A673 (cell line): ENCODE results near the gene CCN6. TPM values are rescaled to one million over a fixed set of nuclear protein-coding genes. Genes with fewer than 3 reads are reported as not detected.

Source experiments
- BruUV-seq: library from RNA; stranded (reverse); fragments of 400-500 nt; replicated peaks from 2 replicates; lab custom pipeline; 2021; lab: Mats Ljungman, UMichigan
- CTCF ChIA-PET: fragments of 300-600 bp; sonication (Branson Sonifier 250); formaldehyde crosslinking; loops from one replicate; lab custom pipeline; 2022; ENCODE audit warnings: antibody characterized with exemption; lab: Charles Lee
- POLR2A ChIA-PET: fragments of 300-600 bp; sonication (Branson Sonifier 250); formaldehyde crosslinking; loops from one replicate; lab custom pipeline; 2022; ENCODE audit warnings: antibody characterized with exemption; ENCODE audit not compliant: low non-redundant PET; lab: Charles Lee
- DNase-seq: peaks from one replicate; pipeline ENCODE4 v3.0.0-alpha.2; 2015; ENCODE audit warnings: low spot score
- H3K27ac ChIP-seq: fragments of 200-600 bp; sonication (generic); 2 replicates; pipeline ENCODE4 v1.5.1; 2016; ENCODE audit warnings: mixed run types, low read depth, mild to moderate bottlenecking, mixed read lengths, antibody characterized with exemption, low read length; ENCODE audit not compliant: poor library complexity, severe bottlenecking
- H3K27me3 ChIP-seq: fragments of 200-600 bp; sonication (generic); replicated peaks from 2 replicates; pipeline ENCODE4 v1.6.1; 2017; ENCODE audit warnings: mixed run types, low read depth, mild to moderate bottlenecking, mixed read lengths, antibody characterized with exemption, low read length; ENCODE audit not compliant: insufficient read depth, poor library complexity
- H3K36me3 ChIP-seq: fragments of 200-600 bp; sonication (generic); 2 replicates; pipeline ENCODE4 v1.6.1; 2016; ENCODE audit warnings: mixed run types, mild to moderate bottlenecking, mixed read lengths, antibody characterized with exemption, low read length; ENCODE audit not compliant: insufficient read depth, poor library complexity, severe bottlenecking
- H3K4me1 ChIP-seq: fragments of 200-600 bp; sonication (generic); 2 replicates; pipeline ENCODE4 v1.6.1; 2017; ENCODE audit warnings: mixed run types, mild to moderate bottlenecking, mixed read lengths, antibody characterized with exemption, low read length; ENCODE audit not compliant: insufficient read depth, poor library complexity, severe bottlenecking
- H3K4me3 ChIP-seq: fragments of 200-600 bp; sonication (generic); 2 replicates; pipeline ENCODE4 v1.5.1; 2016; ENCODE audit warnings: low read depth, mixed run types, mild to moderate bottlenecking, mixed read lengths, low read length; ENCODE audit not compliant: poor library complexity, severe bottlenecking
- H3K9me3 ChIP-seq: fragments of 200-600 bp; sonication (generic); 2 replicates; pipeline ENCODE4 v1.6.1; 2016; ENCODE audit warnings: mixed run types, low read depth, mild to moderate bottlenecking, mixed read lengths, antibody characterized with exemption, low read length; ENCODE audit not compliant: poor library complexity, severe bottlenecking
- EZH2 ChIP-seq: fragments of 200-600 bp; sonication (generic); IDR thresholded peaks from 2 replicates; pipeline ENCODE4 v1.6.1; 2017; ENCODE audit warnings: borderline replicate concordance, low read depth, mild to moderate bottlenecking, mixed read lengths, antibody characterized with exemption, low read length; ENCODE audit not compliant: poor library complexity, severe bottlenecking
- intact Hi-C: fragments of 100-400 bp; cut with micrococcal nuclease; formaldehyde crosslinking; loops from one replicate; pipeline ENCODE4 v1.10.0; 2022; ENCODE audit not compliant: unreplicated experiment
- total RNA-seq: library from RNA; stranded (reverse); gene quantifications from 2 replicates; pipeline ENCODE4 v1.2.3, GENCODE V29; 2021
- TF ChIP-seq, protein P1 (sequence below): fragments of 300-800, 200-600 bp; sonication (generic); conservative IDR thresholded peaks from 2 replicates; pipeline ENCODE4 v1.5.1; 2017; ENCODE audit warnings: low read depth, mild to moderate bottlenecking, antibody characterized with exemption, low read length, moderate library complexity, mixed read lengths

The CCN6 gene
- total RNA-seq, 1 experiment from 2014 or later = not detected

DNA sequence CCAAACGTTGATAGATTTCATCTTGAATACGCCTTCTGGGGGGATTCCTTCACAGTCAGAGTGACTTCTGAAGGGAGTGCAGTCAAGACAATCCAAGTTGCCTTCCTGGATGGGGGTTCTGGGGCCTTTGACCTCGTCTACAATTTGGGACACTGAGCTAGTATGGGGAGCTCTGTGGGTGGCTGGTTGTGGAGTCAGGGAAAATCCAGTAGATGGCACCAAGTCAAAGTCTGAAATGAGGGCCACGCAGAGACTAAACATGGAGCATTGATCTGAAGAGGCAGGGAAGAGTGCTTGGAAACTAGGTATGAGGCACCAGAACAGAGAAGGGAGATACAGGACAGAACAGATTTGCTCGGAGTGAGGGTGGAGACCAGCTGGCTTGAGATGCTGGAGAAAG is 43.6 kb upstream of the CCN6 start:
- ChIA-PET POLR2A (no interaction called here), CTCF (interaction anchor here (0.7 kb wide), 1 partner anchor 153 kb away, joined by 3 read pairs; no protein-coding TSS in a partner anchor)
- H3K36me3 ChIP-seq = no peaks in the 10 kb centered on the region
- no peaks in the 10 kb centered on the region for H3K4me1 ChIP-seq
- peak; percentile 27 for DNase-seq
- no peak overlapping the region for H3K27ac ChIP-seq
- TF ChIP-seq, protein P1, sequence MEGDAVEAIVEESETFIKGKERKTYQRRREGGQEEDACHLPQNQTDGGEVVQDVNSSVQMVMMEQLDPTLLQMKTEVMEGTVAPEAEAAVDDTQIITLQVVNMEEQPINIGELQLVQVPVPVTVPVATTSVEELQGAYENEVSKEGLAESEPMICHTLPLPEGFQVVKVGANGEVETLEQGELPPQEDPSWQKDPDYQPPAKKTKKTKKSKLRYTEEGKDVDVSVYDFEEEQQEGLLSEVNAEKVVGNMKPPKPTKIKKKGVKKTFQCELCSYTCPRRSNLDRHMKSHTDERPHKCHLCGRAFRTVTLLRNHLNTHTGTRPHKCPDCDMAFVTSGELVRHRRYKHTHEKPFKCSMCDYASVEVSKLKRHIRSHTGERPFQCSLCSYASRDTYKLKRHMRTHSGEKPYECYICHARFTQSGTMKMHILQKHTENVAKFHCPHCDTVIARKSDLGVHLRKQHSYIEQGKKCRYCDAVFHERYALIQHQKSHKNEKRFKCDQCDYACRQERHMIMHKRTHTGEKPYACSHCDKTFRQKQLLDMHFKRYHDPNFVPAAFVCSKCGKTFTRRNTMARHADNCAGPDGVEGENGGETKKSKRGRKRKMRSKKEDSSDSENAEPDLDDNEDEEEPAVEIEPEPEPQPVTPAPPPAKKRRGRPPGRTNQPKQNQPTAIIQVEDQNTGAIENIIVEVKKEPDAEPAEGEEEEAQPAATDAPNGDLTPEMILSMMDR = peak; percentile 46
- TF ChIP-seq EZH2 = no peak
- intact Hi-C loops = no loop called here
- no TSS peak for BruUV-seq
- H3K4me3 ChIP-seq = no peak overlapping the region
- H3K27me3 ChIP-seq = no peaks in the 10 kb centered on the region
- no peaks in the 10 kb centered on the region for H3K9me3 ChIP-seq

DNA sequence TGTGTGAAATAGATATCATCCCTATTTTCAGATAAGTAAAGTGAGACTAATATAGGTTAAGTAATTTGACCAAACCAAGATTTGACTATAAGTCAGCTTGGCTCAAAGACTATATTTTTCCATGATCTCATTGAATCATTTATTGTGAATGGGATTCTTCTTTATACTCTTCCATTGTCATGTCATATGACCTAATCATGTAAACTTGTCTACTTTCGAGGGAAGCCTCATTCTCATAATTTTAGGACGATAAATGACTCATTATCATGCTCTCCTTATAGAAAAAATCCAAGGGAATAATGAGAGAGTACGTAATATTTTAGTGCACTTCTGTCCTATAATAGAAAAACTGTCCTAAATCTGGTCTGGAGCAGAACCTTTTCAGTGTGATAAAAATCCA is 40.9 kb upstream of the CCN6 start:
- DNase-seq = no peak
- Histone ChIP-seq H3K27ac (no peak overlapping the region), H3K4me1 (no peaks in the 10 kb centered on the region), H3K9me3 (no peaks in the 10 kb centered on the region), H3K27me3 (no peaks in the 10 kb centered on the region), H3K4me3 (no peak overlapping the region), H3K36me3 (no peaks in the 10 kb centered on the region)
- ChIA-PET CTCF (no interaction called here), POLR2A (no interaction called here)
- intact Hi-C loops = no loop called here
- no peak for TF ChIP-seq EZH2
- TF ChIP-seq, protein P1 = no peak
- no TSS peak for BruUV-seq

DNA sequence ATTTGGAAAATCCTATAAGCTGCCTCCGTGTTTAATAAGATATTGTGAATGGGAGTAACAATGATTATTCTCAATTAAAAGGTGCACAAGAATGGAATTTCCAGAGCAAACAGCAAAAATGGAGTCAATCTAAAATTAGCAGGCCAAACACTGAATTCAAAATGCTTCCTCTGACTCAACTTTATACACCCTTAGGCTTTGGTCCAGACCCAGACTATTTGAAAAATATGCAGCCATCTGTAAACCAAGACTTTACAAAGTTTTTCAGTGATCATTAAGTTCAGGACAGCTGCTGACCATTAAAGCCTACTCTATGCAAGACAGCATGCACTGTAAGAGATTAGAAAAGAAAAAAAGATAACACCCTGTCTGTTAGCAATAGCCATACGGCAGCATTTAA is 39.4 kb upstream of the CCN6 start:
- Histone ChIP-seq H3K27ac (no peak overlapping the region), H3K4me3 (no peak overlapping the region), H3K9me3 (no peaks in the 10 kb centered on the region), H3K4me1 (no peaks in the 10 kb centered on the region), H3K36me3 (no peaks in the 10 kb centered on the region), H3K27me3 (no peaks in the 10 kb centered on the region)
- ChIA-PET CTCF (no interaction called here), POLR2A (no interaction called here)
- TF ChIP-seq, protein P1 = no peak
- no peak for TF ChIP-seq EZH2
- intact Hi-C loops = no loop called here
- BruUV-seq = no TSS peak
- DNase-seq = no peak
